Sigmoid colon (tissue), 7 donors: ENCODE data around the gene CTDP1. TPM values are rescaled to one million over a fixed set of nuclear protein-coding genes. Genes with fewer than 3 reads are reported as not detected.
"Not testable (repeated sequence)": the region's sequence is repeated elsewhere in the genome, so short reads cannot be mapped to it uniquely, and the experiment has no call there.

Source experiments
- DNase-seq: peaks from one replicate; pipeline ENCODE4 v3.0.0-alpha.2; 2019
- H3K27ac ChIP-seq, 4 donors: fragments of 200-600 bp; sonication (generic); one replicate each; pipeline ENCODE4 v1.5.1; 2016 to 2019; ENCODE audit warnings: mild to moderate bottlenecking in 1 of 4
- H3K27me3 ChIP-seq, 3 donors: fragments of 200-600 bp; sonication (generic); one replicate each; pipeline ENCODE4 v1.5.1; 2019; ENCODE audit warnings: mild to moderate bottlenecking in 1 of 3
- H3K36me3 ChIP-seq, 4 donors: fragments of 200-600 bp; sonication (generic); one replicate each; pipeline ENCODE4 v1.5.1; 2016 to 2019
- H3K4me1 ChIP-seq, 4 donors: fragments of 200-600 bp; sonication (generic); one replicate each; pipeline ENCODE4 v1.5.1; 2017 to 2019
- H3K4me3 ChIP-seq, 4 donors: fragments of 200-600 bp; sonication (generic); one replicate each; pipeline ENCODE4 v1.5.1; 2017 to 2019; ENCODE audit warnings: mild to moderate bottlenecking in 2 of 4, moderate library complexity in 1 of 4
- H3K9me3 ChIP-seq, 4 donors: fragments of 200-600 bp in 3 of 4; sonication (generic) in 3 of 4; one replicate each; pipeline versions ENCODE4 v1.5.1 to v1.6.1; 2013 to 2019
- CTCF ChIP-seq, 4 experiments: fragments of 450-650 bp in 3 of 4; fragments of 200-600 bp in 1 of 4; IDR thresholded peaks; one replicate each; pipeline ENCODE4 v1.5.1; 2016 to 2019; ENCODE audit warnings: antibody characterized with exemption in 4 of 4, mild to moderate bottlenecking in 3 of 4, moderate library complexity in 2 of 4
- EP300 ChIP-seq, 4 donors: sonication (generic); formaldehyde crosslinking; IDR thresholded peaks; one replicate each; pipeline ENCODE4 v1.6.1; 2017; ENCODE audit warnings: antibody characterized with exemption in 4 of 4
- POLR2A ChIP-seq, 2 donors: fragments of 450-650 bp; IDR thresholded peaks; one replicate each; pipeline ENCODE4 v1.6.1; 2016; ENCODE audit warnings: antibody characterized with exemption in 2 of 2, mild to moderate bottlenecking in 2 of 2, moderate library complexity in 2 of 2
- POLR2AphosphoS5 ChIP-seq, 4 donors: sonication (generic); formaldehyde crosslinking; IDR thresholded peaks; one replicate each; pipeline ENCODE4 v1.6.1; 2017; ENCODE audit warnings: antibody characterized with exemption in 4 of 4
- WGBS, 2 donors: extraction: QIAGEN DNeasy Blood & Tissue Kit; methylation state at CpG; one replicate each; pipeline ENCODE4 v1.1.7; 2013; 5-methylcytosine and 5-hydroxymethylcytosine counted together
- intact Hi-C: fragments of 100-400 bp; cut with DNase I; formaldehyde crosslinking; loops from one replicate; pipeline ENCODE4 v1.15.1; 2023
- polyA plus RNA-seq, 3 donors: library from polyadenylated mRNA; stranded (reverse); fragments of 200-250 nt; gene quantifications; one replicate each; pipeline ENCODE4 v1.2.3, GENCODE V29; 2013
- total RNA-seq, 4 donors: library from RNA; depleted of rRNA; stranded (reverse); fragments of >200 nt; gene quantifications; one replicate each; pipeline ENCODE4 v1.1.0, GENCODE V29; 2016
- donor health status: healthy with polysubstance abuse.
- donor health status: Bipolar disorder and iron deficiency.
- donor health status: healthy.

CTDP1 gene
- total and polyA plus RNA-seq, 7 donors, result 11.1 to 25.9 (median 14.7) TPM

GRCh38 chr18:79750980-79751571, 71.5 kb downstream of the CTDP1 start:
- no peak overlapping the region for H3K27ac ChIP-seq
- H3K4me3 ChIP-seq, result no peak overlapping the region
- H3K9me3 ChIP-seq, result no peaks in the 10 kb centered on the region
- TF ChIP-seq CTCF (IDR thresholded peaks at IDR 0.05) (no peak), POLR2A (IDR thresholded peaks at IDR 0.05) (no peak), EP300 (IDR thresholded peaks at IDR 0.05) (no peak), POLR2AphosphoS5 (IDR thresholded peaks at IDR 0.05) (no peak)
- no peaks in the 10 kb centered on the region for H3K4me1 ChIP-seq
- WGBS, 2 donors, result 27 to 79% methylated on average over 13 of the region's 13 CpGs
- no peaks in the 10 kb centered on the region for H3K27me3 ChIP-seq
- H3K36me3 ChIP-seq, result peaks cover 13 to 50% (median 28%) of the 10 kb centered on the region in 4 donors
- DNase-seq, result peak; percentile 54
- intact Hi-C loops, result no loop called here

DNA sequence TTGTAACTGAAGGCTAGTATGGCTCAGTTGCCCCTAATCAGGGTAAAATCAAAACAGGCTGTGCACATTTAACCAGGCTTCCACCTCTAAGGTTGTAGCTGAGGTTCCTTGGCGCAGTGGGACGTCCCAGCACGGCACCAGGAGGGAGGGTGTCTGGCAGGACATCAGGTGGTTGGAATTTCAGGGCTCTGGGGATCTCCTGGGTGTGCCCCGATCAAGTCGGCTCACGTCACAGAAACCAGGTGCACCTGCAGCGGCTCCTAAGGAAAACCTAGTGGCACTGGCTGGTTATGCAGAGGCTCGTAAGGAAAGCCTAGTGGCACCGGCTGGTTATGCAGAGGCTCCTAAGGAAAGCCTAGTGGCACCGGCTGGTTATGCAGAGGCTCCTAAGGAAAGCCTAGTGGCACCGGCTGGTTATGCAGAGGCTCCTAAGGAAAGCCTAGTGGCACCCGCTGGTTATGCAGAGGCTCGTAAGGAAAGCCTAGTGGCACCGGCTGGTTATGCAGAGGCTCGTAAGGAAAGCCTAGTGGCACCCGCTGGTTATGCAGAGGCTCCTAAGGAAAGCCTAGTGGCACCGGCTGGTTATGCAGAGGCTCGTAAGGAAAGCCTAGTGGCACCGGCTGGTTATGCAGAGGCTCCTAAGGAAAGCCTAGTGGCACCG, 72.4 kb downstream of the CTDP1 start:
- H3K4me1 ChIP-seq, H3K27me3 ChIP-seq, H3K27ac ChIP-seq, intact Hi-C loops, H3K9me3 ChIP-seq, H3K4me3 ChIP-seq: not testable (repeated sequence)
- DNase-seq, result peak; percentile 22
- peaks cover 13 to 45% (median 26%) of the 10 kb centered on the region in 4 donors for H3K36me3 ChIP-seq
- 36 to 96% methylated on average over 18 of the region's 20 CpGs for WGBS, 2 donors

- DNase-seq, intact Hi-C loops, H3K4me3 ChIP-seq, H3K27me3 ChIP-seq, H3K9me3 ChIP-seq, H3K27ac ChIP-seq, H3K4me1 ChIP-seq: not testable (repeated sequence)
- 46 to 84% methylated on average over 6 of the region's 8 CpGs for WGBS, 2 donors
- peaks cover 13 to 36% (median 21%) of the 10 kb centered on the region in 4 donors for H3K36me3 ChIP-seq
These were observed 73.3 kb downstream of the CTDP1 start for GRCh38 chr18:79752946-79753345.

GRCh38 chr18:79753391-79753851, 73.8 kb downstream of the CTDP1 start:
- DNase-seq, result peak; percentile 55
- Histone ChIP-seq H3K36me3 (peaks cover 13 to 32% (median 21%) of the 10 kb centered on the region in 4 donors), H3K27me3 (no peaks in the 10 kb centered on the region), H3K27ac (no peak overlapping the region), H3K4me3 (no peak overlapping the region), H3K4me1 (no peaks in the 10 kb centered on the region), H3K9me3 (no peaks in the 10 kb centered on the region)
- no peak for TF ChIP-seq POLR2AphosphoS5 (IDR thresholded peaks at IDR 0.05)
- TF ChIP-seq EP300 (IDR thresholded peaks at IDR 0.05), result no peak
- no peak for TF ChIP-seq POLR2A (IDR thresholded peaks at IDR 0.05)
- TF ChIP-seq CTCF (IDR thresholded peaks at IDR 0.05), result no peak
- 87 to 93% methylated on average over 27 of the region's 27 CpGs for WGBS, 2 donors
- intact Hi-C loops, result no loop called here

- peak; percentile 43 for DNase-seq
- Histone ChIP-seq H3K27ac (no peak overlapping the region), H3K36me3 (peaks cover 13 to 31% (median 21%) of the 10 kb centered on the region in 4 donors), H3K27me3 (no peaks in the 10 kb centered on the region), H3K4me1 (no peaks in the 10 kb centered on the region), H3K4me3 (no peak overlapping the region), H3K9me3 (peaks cover 0 to 3% (median 0%) of the 10 kb centered on the region in 4 donors)
- TF ChIP-seq EP300 (IDR thresholded peaks at IDR 0.05), result no peak
- intact Hi-C loops, result no loop called here
- WGBS, 2 donors, result 96 to 97% methylated on average over 35 of the region's 35 CpGs
These were observed 74.6 kb downstream of the CTDP1 start for GRCh38 chr18:79754022-79754761.

DNA sequence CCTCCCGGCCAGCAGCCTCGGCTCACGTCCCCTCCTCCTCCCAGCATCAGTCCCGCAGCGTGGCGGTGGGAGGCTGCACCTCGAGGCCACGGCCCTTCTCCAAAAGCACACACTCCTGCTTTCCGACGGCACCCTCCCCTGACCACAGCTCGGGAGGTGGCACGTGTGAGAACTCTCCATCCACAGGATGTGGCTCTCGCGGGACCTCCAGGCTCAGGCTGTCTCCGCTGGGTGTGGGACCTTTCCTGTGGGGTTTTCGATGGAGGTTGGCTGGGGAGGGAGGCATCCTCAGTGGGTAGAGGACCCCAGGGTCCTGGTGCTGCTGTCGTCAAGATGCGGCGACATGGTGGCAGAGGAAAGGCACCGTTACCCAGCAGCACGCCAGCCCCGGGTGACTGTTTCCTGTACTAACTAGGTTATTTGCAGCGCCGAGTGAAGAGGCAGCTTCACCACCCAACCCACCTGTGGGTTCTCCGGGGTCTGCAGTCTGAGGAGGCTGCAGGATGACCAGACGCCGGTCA, 75.3 kb downstream of the CTDP1 start:
- peaks cover 0 to 10% (median 0%) of the 10 kb centered on the region in 4 donors for H3K9me3 ChIP-seq
- H3K27ac ChIP-seq, result no peak overlapping the region
- peak; percentile 60 for DNase-seq
- H3K4me3 ChIP-seq, result no peak overlapping the region
- WGBS, 2 donors, result 96 to 97% methylated on average over 27 of the region's 27 CpGs
- intact Hi-C loops, result no loop called here
- H3K36me3 ChIP-seq, result peaks cover 13 to 31% (median 21%) of the 10 kb centered on the region in 4 donors
- no peaks in the 10 kb centered on the region for H3K27me3 ChIP-seq
- H3K4me1 ChIP-seq, result no peaks in the 10 kb centered on the region
- TF ChIP-seq POLR2A (IDR thresholded peaks at IDR 0.05) (no peak), CTCF (IDR thresholded peaks at IDR 0.05) (no peak), EP300 (IDR thresholded peaks at IDR 0.05) (no peak), POLR2AphosphoS5 (IDR thresholded peaks at IDR 0.05) (no peak)
